Endothelial cell of umbilical vein (primary cell): Measurements from ENCODE around the gene MED14. TPM values are rescaled to one million over a fixed set of nuclear protein-coding genes. Genes with fewer than 3 reads are reported as not detected.

Source experiments
- BruUV-seq: library from RNA; stranded (reverse); fragments of 400-500 nt; replicated peaks from 2 replicates; lab custom pipeline; 2021; lab: Mats Ljungman, UMichigan
- CTCF ChIA-PET: fragments of 300-600, 350-600 bp; sonication (Branson Sonifier 250); formaldehyde crosslinking; loops from one replicate; lab custom pipeline; 2021; ENCODE audit warnings: antibody characterized with exemption, inconsistent platforms; lab: Charles Lee
- POLR2A ChIA-PET: fragments of 300-600, 350-600 bp; sonication (Branson Sonifier 250); formaldehyde crosslinking; loops from one replicate; lab custom pipeline; 2021; ENCODE audit warnings: antibody characterized with exemption, inconsistent platforms; lab: Charles Lee
- DNase-seq: peaks from one replicate; pipeline ENCODE4 v3.0.0-alpha.2; 2011; ENCODE audit warnings: low read depth, low spot score
- FAIRE-seq: peaks from 2 replicates; lab custom pipeline; 2011; peaks lifted over from hg19 to GRCh38; lab: Jason Lieb, UNC
- H2AFZ ChIP-seq: 2 replicates; pipeline ENCODE4 v1.6.0; 2012; ENCODE audit warnings: low read depth, low read length, control low read depth, inconsistent platforms
- H3K27ac ChIP-seq: 2 replicates; pipeline ENCODE4 v1.5.1; 2011; ENCODE audit warnings: low read depth, mild to moderate bottlenecking, control low read depth, low read length, moderate library complexity; ENCODE audit not compliant: insufficient read depth
- H3K27me3 ChIP-seq, 2 experiments: 2 replicates each; pipeline versions ENCODE4 v1.6.0 to v1.6.1; 2011; ENCODE audit warnings: low read length in 2 of 2, mixed read lengths in 1 of 2; ENCODE audit not compliant: control insufficient read depth in 2 of 2, insufficient read depth in 2 of 2
- H3K36me3 ChIP-seq, 2 experiments: 2 replicates in 1 of 2; 3 replicates in 1 of 2; pipeline ENCODE4 v1.5.1; 2011; ENCODE audit warnings: low read length in 2 of 2, mild to moderate bottlenecking in 1 of 2, moderate library complexity in 1 of 2; ENCODE audit not compliant: control insufficient read depth in 2 of 2, insufficient read depth in 2 of 2; ENCODE audit errors: extremely low read depth in 1 of 2
- H3K4me1 ChIP-seq: 3 replicates; pipeline ENCODE4 v1.5.1; 2011; ENCODE audit warnings: mild to moderate bottlenecking, low read length; ENCODE audit not compliant: control insufficient read depth, insufficient read depth; ENCODE audit errors: extremely low read depth
- H3K4me2 ChIP-seq: 2 replicates; pipeline ENCODE4 v1.6.1; 2011; ENCODE audit warnings: low read length, control low read depth, mixed read lengths; ENCODE audit not compliant: insufficient read depth
- H3K4me3 ChIP-seq, 3 experiments: fragments of 200-600 bp in 1 of 3; sonication (generic), shearing (Covaris generic) in 1 of 3; replicated peaks in 1 of 3; 2 replicates each; pipeline ENCODE4 v1.5.1; 2011 to 2016; ENCODE audit warnings: control low read depth in 3 of 3, low read length in 3 of 3, mild to moderate bottlenecking in 2 of 3, inconsistent platforms in 1 of 3, low read depth in 1 of 3, moderate library complexity in 1 of 3; ENCODE audit not compliant: insufficient read depth in 1 of 3
- H3K79me2 ChIP-seq: 2 replicates; pipeline ENCODE4 v1.6.0; 2012; ENCODE audit warnings: low read length, inconsistent platforms; ENCODE audit not compliant: control insufficient read depth, insufficient read depth
- H3K9ac ChIP-seq: replicated peaks from 2 replicates; pipeline ENCODE3; 2011; ENCODE audit warnings: low read length, control low read depth; ENCODE audit not compliant: insufficient read depth; ENCODE audit errors: extremely low read depth
- H3K9me1 ChIP-seq: replicated peaks from 3 replicates; pipeline ENCODE4 v1.6.0; 2011; ENCODE audit warnings: mild to moderate bottlenecking, low read length; ENCODE audit not compliant: control insufficient read depth, insufficient read depth; ENCODE audit errors: extremely low read depth
- H3K9me3 ChIP-seq: replicated peaks from 2 replicates; pipeline ENCODE4 v1.5.1; 2012; ENCODE audit warnings: low read length, inconsistent platforms; ENCODE audit not compliant: control insufficient read depth, insufficient read depth
- H4K20me1 ChIP-seq: replicated peaks from 2 replicates; pipeline ENCODE3; 2011; ENCODE audit warnings: mild to moderate bottlenecking, low read length; ENCODE audit not compliant: control insufficient read depth, insufficient read depth; ENCODE audit errors: extremely low read depth
- CTCF ChIP-seq, 2 donors: IDR thresholded peaks; 1 replicate in 1 of 2; 2 replicates in 1 of 2; pipeline ENCODE4 v1.5.1; 2011; ENCODE audit warnings: low read length in 2 of 2, mild to moderate bottlenecking in 2 of 2, moderate library complexity in 2 of 2, control low read depth in 1 of 2, inconsistent platforms in 1 of 2, low read depth in 1 of 2; ENCODE audit not compliant: insufficient read depth in 1 of 2; ENCODE audit errors: extremely low read depth in 1 of 2
- EZH2 ChIP-seq: IDR thresholded peaks from 2 replicates; pipeline ENCODE4 v1.6.1; 2012; ENCODE audit warnings: borderline replicate concordance, low read depth, mild to moderate bottlenecking, moderate library complexity, low read length, inconsistent platforms; ENCODE audit not compliant: severe bottlenecking
- FOS ChIP-seq: IDR thresholded peaks from 2 replicates; pipeline ENCODE4 v1.6.1; 2011; ENCODE audit warnings: mild to moderate bottlenecking, low read length, moderate library complexity, borderline replicate concordance; ENCODE audit not compliant: insufficient read depth
- GATA2 ChIP-seq: IDR thresholded peaks from 2 replicates; pipeline ENCODE4 v1.7.0; 2011; ENCODE audit warnings: low read depth, mild to moderate bottlenecking, moderate library complexity, mixed read lengths, low read length; ENCODE audit not compliant: insufficient read length, insufficient read depth
- JUN ChIP-seq: IDR thresholded peaks from 2 replicates; pipeline ENCODE4 v1.6.1; 2011; ENCODE audit warnings: borderline replicate concordance, low read depth; ENCODE audit not compliant: insufficient read length, insufficient read depth
- MAX ChIP-seq: IDR thresholded peaks from 2 replicates; pipeline ENCODE4 v1.6.1; 2011; ENCODE audit not compliant: insufficient read depth, insufficient read length
- MYC ChIP-seq: IDR thresholded peaks from one replicate; pipeline ENCODE4 v1.6.1; 2011; ENCODE audit warnings: mild to moderate bottlenecking, low read depth, low read length
- POLR2A ChIP-seq: IDR thresholded peaks from 2 replicates; pipeline ENCODE4 v1.6.1; 2012; ENCODE audit warnings: low read depth, mild to moderate bottlenecking, control low read depth, low read length
- POLR2AphosphoS5 ChIP-seq: IDR thresholded peaks from 2 replicates; pipeline ENCODE4 v1.6.1; 2012; ENCODE audit warnings: low read depth, mild to moderate bottlenecking, control low read depth, low read length, moderate library complexity; ENCODE audit not compliant: insufficient read depth
- dilution Hi-C: fragments of 300-500 bp; cut with MboI; formaldehyde crosslinking; loops from one replicate; pipeline ENCODE4 v1.15.0; 2019; ENCODE audit warnings: low sequenced_read_pairs; ENCODE audit not compliant: extremely low pct_ligation_motif_present
- intact Hi-C: fragments of 100-400 bp; cut with micrococcal nuclease; formaldehyde crosslinking; loops from one replicate; pipeline ENCODE4 v1.10.0; 2022
- polyA plus RNA-seq, 4 experiments: library from polyadenylated mRNA; depleted of rRNA in 3 of 4; stranded (reverse) in 3 of 4; unstranded in 1 of 4; fragments of >200 nt; gene quantifications; 2 replicates each; pipeline versions ENCODE4 v1.2.1 to v1.2.3, GENCODE V29; 2011 to 2012; ENCODE audit warnings: missing spikeins in 1 of 4
- total RNA-seq: library from RNA; stranded (reverse); gene quantifications from 2 replicates; pipeline ENCODE4 v1.2.3, GENCODE V29; 2021

The MED14 gene
- total and polyA plus RNA-seq, 2 donors (not counting 3 experiments of a cell fraction or from before 2014, with no cell fraction given), result 25.6 to 55.8 TPM

GRCh38 chrX:40637687-40638086 lies 97.7 kb downstream of the MED14 start:
- Histone ChIP-seq H3K27ac (no peak overlapping the region), H3K36me3 (peaks cover 3 to 12% of the 10 kb centered on the region in 2 experiments), H3K9ac (no peak overlapping the region), H3K4me2 (no peak overlapping the region), H3K9me1 (no peaks in the 10 kb centered on the region), H3K27me3 (no peaks in the 10 kb centered on the region), H3K9me3 (no peaks in the 10 kb centered on the region), H3K79me2 (peaks cover 23% of the 10 kb centered on the region), H4K20me1 (no peaks in the 10 kb centered on the region), H3K4me3 (no peak overlapping the region), H3K4me1 (no peaks in the 10 kb centered on the region), H2AFZ (no peak overlapping the region)
- ChIA-PET CTCF (no interaction called here), POLR2A (no interaction called here)
- no TSS peak for BruUV-seq
- intact Hi-C loops (no loop called here), dilution Hi-C loops (no loop called here)
- DNase-seq, result no peak
- TF ChIP-seq POLR2AphosphoS5 (no peak), JUN (no peak), GATA2 (no peak), POLR2A (no peak)
- no peak for FAIRE-seq

GRCh38 chrX:40632199-40632598 lies 103.1 kb downstream of the MED14 start:
- FAIRE-seq, result no peak

More at GRCh38 chrX:40632199-40632598, 103.1 kb downstream of the MED14 start:
- Histone ChIP-seq H3K9me3 (no peaks in the 10 kb centered on the region), H3K9me1 (no peaks in the 10 kb centered on the region), H3K4me2 (no peak overlapping the region), H3K4me3 (no peak overlapping the region), H3K79me2 (no peaks in the 10 kb centered on the region), H3K27me3 (no peaks in the 10 kb centered on the region), H3K9ac (no peak overlapping the region), H3K36me3 (peaks cover 2 to 20% of the 10 kb centered on the region in 2 experiments), H3K4me1 (no peaks in the 10 kb centered on the region), H2AFZ (no peak overlapping the region), H3K27ac (no peak overlapping the region), H4K20me1 (no peaks in the 10 kb centered on the region)
- no TSS peak for BruUV-seq
- POLR2A ChIA-PET, result no interaction called here
- dilution Hi-C loops (no loop called here), intact Hi-C loops (no loop called here)
- DNase-seq, result no peak
- CTCF ChIA-PET, result no interaction called here
- no peak for TF ChIP-seq EZH2
- TF ChIP-seq MYC, result no peak
- TF ChIP-seq FOS, result no peak
- no peak for TF ChIP-seq JUN
- no peak for TF ChIP-seq CTCF (IDR thresholded peaks at IDR 0.05; ENCODE audit: extremely low read depth in 1 of 2, insufficient read depth in 1 of 2, low read depth in 1 of 2, low read length in 2 of 2)
- TF ChIP-seq GATA2, result no peak
- no peak for TF ChIP-seq POLR2A
- TF ChIP-seq MAX, result no peak
- TF ChIP-seq POLR2AphosphoS5, result no peak
